Measurements from ENCODE around the gene AP1G2. TPM values are rescaled to one million over a fixed set of nuclear protein-coding genes. Genes with fewer than 3 reads are reported as not detected.

The AP1G2 gene
- total and polyA plus RNA-seq, 2 of the 13 experiments (the other 11 are each of a cell fraction or from before 2014, with no cell fraction given), result 96.9 to 611 TPM

DNA sequence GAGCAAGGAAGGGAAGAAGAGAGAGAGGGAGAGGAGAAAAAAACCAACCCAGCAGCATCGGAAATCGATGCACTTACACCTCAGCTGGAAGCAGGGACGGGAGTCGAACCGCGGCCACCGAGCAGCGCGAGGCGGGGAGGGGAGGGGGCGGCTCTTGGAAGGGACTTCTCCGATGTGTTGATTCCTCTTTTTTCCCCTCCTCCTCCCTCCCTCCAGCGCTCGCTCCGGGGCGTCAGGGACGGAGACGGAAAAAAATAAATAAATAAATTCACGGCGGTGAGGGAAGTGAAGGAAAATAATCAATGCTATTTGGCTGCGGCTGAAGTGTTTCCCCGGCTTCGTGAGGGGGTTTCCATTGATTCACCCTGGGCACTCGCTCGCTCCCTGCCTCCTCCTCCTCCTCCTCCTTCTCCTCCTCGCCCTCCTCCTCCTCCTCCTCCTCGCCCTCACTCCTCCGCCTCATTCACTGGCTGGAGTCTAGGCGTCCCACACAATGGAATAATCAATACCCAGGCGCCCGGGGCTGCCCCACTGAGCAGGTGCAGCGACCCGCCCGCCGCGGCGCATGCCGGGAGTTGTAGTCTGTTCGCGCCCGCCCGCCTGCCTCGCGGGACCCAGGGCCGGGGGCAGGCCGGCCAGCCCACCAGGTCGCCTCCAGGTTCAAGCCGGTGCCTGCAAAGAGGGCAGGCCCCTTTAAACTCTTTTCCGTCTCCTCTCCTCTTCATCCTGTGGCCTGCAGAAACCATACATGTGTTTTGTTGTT, 16.1 kb downstream of the AP1G2 start, which contains the start of gene ZFHX2 (continued):
- TF ChIP-seq CBX1 (IDR thresholded peaks at IDR 0.05; ENCODE audit: low read depth), result peak; percentile 56
- no peak; the same call in 1 of the 2 replicates for TF ChIP-seq FOXK1 (CRISPR knock-in tag; IDR thresholded peaks at IDR 0.05; ENCODE audit: borderline replicate concordance, low read depth)
- TF ChIP-seq CAMTA2 (CRISPR knock-in tag; IDR thresholded peaks at IDR 0.05; ENCODE audit: borderline replicate concordance), result 0 out of 2 replicates have a peak, but pooled peaks have one; percentile 77
- TF ChIP-seq, protein P1, sequence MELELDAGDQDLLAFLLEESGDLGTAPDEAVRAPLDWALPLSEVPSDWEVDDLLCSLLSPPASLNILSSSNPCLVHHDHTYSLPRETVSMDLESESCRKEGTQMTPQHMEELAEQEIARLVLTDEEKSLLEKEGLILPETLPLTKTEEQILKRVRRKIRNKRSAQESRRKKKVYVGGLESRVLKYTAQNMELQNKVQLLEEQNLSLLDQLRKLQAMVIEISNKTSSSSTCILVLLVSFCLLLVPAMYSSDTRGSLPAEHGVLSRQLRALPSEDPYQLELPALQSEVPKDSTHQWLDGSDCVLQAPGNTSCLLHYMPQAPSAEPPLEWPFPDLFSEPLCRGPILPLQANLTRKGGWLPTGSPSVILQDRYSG (CRISPR knock-in tag; IDR thresholded peaks at IDR 0.05), result peak; percentile 49; the same call in 1 of the 2 replicates
- TF ChIP-seq PRMT3 (CRISPR knock-in tag; IDR thresholded peaks at IDR 0.05; ENCODE audit: borderline replicate concordance, low read depth), result no peak
- no peak for TF ChIP-seq RFX3 (CRISPR knock-in tag; IDR thresholded peaks at IDR 0.05)
- no peak for TF ChIP-seq ZNF180 (CRISPR knock-in tag; IDR thresholded peaks at IDR 0.05; ENCODE audit: borderline replicate concordance, low read depth)
- peak; percentile 77; the same call in 1 of the 2 replicates for TF ChIP-seq FOXC1 (CRISPR knock-in tag; IDR thresholded peaks at IDR 0.05; ENCODE audit: borderline replicate concordance)
- peak; percentile 74 for TF ChIP-seq SP4 (CRISPR knock-in tag; IDR thresholded peaks at IDR 0.05)
- TF ChIP-seq ZMAT3 (CRISPR knock-in tag; conservative IDR thresholded peaks at IDR 0.05), result peak; percentile 63; the same call in 1 of the 2 replicates
- no peak; the same call in 1 of the 2 replicates for TF ChIP-seq ZNF253 (CRISPR knock-in tag; IDR thresholded peaks at IDR 0.05; ENCODE audit: borderline replicate concordance)
- TF ChIP-seq ZFP62 (CRISPR knock-in tag; IDR thresholded peaks at IDR 0.05), result no peak
- peak; percentile 47 for TF ChIP-seq ZNF501 (CRISPR knock-in tag; IDR thresholded peaks at IDR 0.05)
- peak; percentile 28; the same call in 1 of the 2 replicates for TF ChIP-seq KMT2B (CRISPR knock-in tag; IDR thresholded peaks at IDR 0.05)
- no peak for TF ChIP-seq SP2 (CRISPR knock-in tag; IDR thresholded peaks at IDR 0.05)
- peak; percentile 60 for TF ChIP-seq PPARG (CRISPR knock-in tag; conservative IDR thresholded peaks at IDR 0.05)
- no peak for TF ChIP-seq MBD4 (IDR thresholded peaks at IDR 0.05; ENCODE audit: borderline replicate concordance, low read length)
- 0 out of 2 replicates have a peak, but pooled peaks have one; percentile 29 for TF ChIP-seq ZNF564 (CRISPR knock-in tag; IDR thresholded peaks at IDR 0.05)
- no peak for TF ChIP-seq ZNF629 (CRISPR knock-in tag; conservative IDR thresholded peaks at IDR 0.05)
- TF ChIP-seq, protein P2, sequence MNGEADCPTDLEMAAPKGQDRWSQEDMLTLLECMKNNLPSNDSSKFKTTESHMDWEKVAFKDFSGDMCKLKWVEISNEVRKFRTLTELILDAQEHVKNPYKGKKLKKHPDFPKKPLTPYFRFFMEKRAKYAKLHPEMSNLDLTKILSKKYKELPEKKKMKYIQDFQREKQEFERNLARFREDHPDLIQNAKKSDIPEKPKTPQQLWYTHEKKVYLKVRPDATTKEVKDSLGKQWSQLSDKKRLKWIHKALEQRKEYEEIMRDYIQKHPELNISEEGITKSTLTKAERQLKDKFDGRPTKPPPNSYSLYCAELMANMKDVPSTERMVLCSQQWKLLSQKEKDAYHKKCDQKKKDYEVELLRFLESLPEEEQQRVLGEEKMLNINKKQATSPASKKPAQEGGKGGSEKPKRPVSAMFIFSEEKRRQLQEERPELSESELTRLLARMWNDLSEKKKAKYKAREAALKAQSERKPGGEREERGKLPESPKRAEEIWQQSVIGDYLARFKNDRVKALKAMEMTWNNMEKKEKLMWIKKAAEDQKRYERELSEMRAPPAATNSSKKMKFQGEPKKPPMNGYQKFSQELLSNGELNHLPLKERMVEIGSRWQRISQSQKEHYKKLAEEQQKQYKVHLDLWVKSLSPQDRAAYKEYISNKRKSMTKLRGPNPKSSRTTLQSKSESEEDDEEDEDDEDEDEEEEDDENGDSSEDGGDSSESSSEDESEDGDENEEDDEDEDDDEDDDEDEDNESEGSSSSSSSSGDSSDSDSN (CRISPR knock-in tag; IDR thresholded peaks at IDR 0.05), result peak; percentile 67
- TF ChIP-seq JARID2 (CRISPR knock-in tag; IDR thresholded peaks at IDR 0.05; ENCODE audit: insufficient replicate concordance), result peak; percentile 56
- TF ChIP-seq ZNF780A (CRISPR knock-in tag; IDR thresholded peaks at IDR 0.05), result peak; percentile 47; the same call in 1 of the 2 replicates
- 0 out of 2 replicates have a peak, but pooled peaks have one; percentile 60 for TF ChIP-seq ZNF205 (CRISPR knock-in tag; IDR thresholded peaks at IDR 0.05)
- peak; percentile 92 for TF ChIP-seq ZNF274 (CRISPR knock-in tag; IDR thresholded peaks at IDR 0.05)
- peak; percentile 31; the same call in 1 of the 2 replicates for TF ChIP-seq ELF1 (CRISPR knock-in tag; IDR thresholded peaks at IDR 0.05)
- peak; percentile 90 for TF ChIP-seq PHF8 (CRISPR knock-in tag; IDR thresholded peaks at IDR 0.05)
- no peak for TF ChIP-seq CBX2 (IDR thresholded peaks at IDR 0.05; ENCODE audit: low read depth, low read length)
- TF ChIP-seq CBX2 (CRISPR knock-in tag; IDR thresholded peaks at IDR 0.05; ENCODE audit: low read depth), result peak; percentile 86; the same call in 1 of the 2 replicates
- TF ChIP-seq ZNF775 (CRISPR knock-in tag; IDR thresholded peaks at IDR 0.05; ENCODE audit: borderline replicate concordance), result no peak
- TF ChIP-seq HDAC2 (CRISPR knock-in tag; IDR thresholded peaks at IDR 0.05), result peak; percentile 42; the same call in 1 of the 2 replicates
